ENCODE measurements around the gene PFKL.

The PFKL gene

GRCh38 chr21:44299458-44300261 is at the start of gene PFKL:
Gene PFKL, plus strand, starts transcription at chr21:44300053. Its CDS starts 53 bp downstream, at chr21:44300106.
- DNase-seq (ENCODE audit: low read depth in 4 of 4, low spot score in 1 of 4) = peak; percentile 28 to 59 (median 37)

DNA sequence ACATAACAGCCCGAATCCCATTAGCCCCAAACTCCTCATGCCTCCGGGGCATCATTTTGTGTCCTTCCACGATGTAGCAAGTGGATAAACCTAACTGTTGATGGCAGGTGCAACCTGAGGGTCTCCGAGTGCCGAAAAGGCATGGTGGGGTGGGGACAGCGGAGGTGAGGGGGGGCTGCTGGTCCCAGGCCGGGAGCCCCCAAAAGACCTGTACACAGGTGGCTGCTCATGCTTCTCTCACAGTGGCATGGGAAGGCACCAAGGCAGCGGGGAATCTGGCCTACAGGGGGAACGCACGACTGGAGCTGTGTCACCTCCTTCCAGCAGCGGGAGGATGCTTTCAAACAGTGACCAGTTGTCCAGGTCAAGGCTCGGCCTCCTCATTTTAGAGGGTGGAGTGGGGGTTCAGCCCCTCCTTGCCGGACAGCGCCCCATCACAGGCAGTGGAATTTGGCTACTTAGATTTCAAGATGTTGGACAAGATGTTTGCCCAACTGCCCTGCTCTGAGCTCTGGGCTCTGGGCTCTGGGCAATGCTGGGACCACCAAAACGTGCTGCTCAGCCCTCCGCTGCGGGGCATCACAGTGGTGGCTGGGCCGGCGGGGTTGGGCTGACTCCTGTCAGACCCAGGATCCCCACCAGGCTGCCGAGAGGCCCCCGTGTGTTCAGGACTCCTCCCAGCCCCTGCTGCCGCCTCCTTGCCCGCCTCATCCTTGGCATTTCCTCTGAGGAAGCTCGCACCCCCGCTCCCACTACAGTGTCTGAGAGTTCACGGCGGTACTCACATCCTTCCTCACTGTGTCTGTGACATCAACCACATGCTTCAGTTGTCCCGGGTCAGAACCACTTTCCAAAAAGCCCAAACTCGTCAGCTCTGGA is 45.8 kb upstream of the PFKL start:
- no peak for DNase-seq (ENCODE audit: low read depth in 4 of 4, low spot score in 1 of 4)

DNA sequence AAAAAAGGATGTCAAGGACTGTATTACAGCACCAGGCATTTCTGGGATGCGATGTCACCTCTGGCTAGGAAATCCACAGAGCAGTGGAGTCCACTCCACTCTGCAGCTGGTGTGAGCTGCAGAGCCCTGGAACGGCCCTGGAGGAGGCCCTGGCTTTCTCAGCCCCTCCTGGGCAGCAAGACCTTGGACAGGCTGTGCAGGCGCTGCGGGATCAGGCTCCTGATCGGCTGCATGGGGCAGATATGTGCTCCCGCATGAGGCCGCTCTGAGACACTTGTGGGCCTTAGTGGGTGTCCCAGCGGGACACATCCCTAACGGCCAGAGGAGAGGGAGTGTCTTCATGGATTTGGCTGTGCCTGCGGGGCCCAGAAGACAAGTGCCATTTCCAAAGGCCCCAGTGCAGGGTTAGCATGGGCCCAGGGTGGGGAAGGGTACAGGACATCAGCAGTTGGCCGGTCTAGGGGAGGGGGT is 44.3 kb upstream of the PFKL start:
- no peak for DNase-seq (ENCODE audit: low read depth in 4 of 4, low spot score in 1 of 4)

GRCh38 chr21:44258056-44258725 is 41.7 kb upstream of the PFKL start:
- DNase-seq (ENCODE audit: low read depth in 4 of 4, low spot score in 1 of 4) = no peak

DNA sequence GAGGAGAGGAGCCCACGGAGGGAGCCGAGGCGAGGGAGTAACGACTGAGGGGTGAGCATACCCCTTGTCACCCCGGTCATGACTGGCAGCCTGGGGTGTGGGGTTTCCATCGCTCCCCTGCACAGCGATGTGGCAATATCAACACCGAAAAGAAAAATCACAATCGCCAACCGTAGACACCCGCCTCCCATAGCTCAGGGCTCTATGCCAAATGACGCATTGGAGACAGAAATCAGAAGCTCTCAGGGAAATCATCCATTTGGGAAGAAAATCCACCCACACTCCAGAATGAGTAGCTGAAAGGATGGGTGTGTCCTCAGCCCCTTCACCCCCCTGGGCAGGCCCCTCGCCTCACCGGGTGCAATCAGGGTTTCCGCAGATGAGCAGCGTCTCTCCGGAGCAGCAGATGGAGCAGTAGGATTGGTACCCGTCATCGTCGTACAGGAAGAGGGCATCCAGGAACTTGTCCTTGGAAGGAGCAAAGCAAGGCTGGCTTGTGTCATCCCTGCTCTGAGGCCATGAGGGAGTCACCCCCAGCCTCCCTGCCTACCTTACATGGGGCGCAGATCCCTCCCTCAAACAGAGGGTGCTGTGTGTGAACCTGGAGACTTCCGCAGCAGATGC is 40.7 kb upstream of the PFKL start:
- DNase-seq (ENCODE audit: low read depth in 4 of 4, low spot score in 1 of 4) = no peak

- no peak for DNase-seq (ENCODE audit: low read depth in 4 of 4, low spot score in 1 of 4)
Observed at GRCh38 chr21:44260066-44260465, 39.8 kb upstream of the PFKL start.

- DNase-seq (ENCODE audit: low read depth in 4 of 4, low spot score in 1 of 4) = no peak
Observed at GRCh38 chr21:44260791-44261631, 38.8 kb upstream of the PFKL start.

DNA sequence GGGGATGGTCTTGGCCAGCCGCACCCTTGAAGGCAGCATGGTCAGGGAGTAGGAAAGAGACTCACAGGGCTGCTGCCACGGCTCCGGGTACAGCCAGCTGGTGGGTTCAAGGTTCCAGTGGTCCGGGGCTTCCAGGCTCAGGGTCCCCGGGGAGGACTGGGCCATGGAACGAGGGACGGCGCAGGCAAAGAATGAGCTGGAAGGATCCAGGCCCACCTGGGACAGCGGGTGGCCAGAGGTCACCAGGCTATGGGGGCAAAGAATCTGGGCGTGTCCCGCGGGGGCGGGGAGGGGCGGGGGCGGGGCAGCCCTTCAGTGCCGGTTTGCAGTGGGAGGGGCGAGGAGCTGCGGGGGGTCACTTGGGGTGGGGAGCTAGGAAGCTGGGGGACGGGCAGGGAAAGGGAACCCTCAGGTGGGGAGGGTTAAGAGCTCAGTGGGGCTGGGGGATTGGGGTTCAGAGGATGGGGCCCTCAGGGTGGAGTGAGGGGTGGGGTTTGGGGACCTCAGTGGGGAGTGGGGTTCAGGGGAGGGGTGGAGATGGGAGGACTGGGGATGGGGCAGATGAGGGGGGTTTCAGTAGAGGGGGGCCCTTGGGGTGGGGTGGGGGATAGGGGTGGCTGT is 38.1 kb upstream of the PFKL start, which contains the start of gene DNMT3L:
Gene DNMT3L, minus strand, starts transcription at position 223 of the 621 bp plus-strand sequence. CDS start 638 bp downstream, outside the sequence.
- no peak for DNase-seq (ENCODE audit: low read depth in 4 of 4, low spot score in 1 of 4)

DNA sequence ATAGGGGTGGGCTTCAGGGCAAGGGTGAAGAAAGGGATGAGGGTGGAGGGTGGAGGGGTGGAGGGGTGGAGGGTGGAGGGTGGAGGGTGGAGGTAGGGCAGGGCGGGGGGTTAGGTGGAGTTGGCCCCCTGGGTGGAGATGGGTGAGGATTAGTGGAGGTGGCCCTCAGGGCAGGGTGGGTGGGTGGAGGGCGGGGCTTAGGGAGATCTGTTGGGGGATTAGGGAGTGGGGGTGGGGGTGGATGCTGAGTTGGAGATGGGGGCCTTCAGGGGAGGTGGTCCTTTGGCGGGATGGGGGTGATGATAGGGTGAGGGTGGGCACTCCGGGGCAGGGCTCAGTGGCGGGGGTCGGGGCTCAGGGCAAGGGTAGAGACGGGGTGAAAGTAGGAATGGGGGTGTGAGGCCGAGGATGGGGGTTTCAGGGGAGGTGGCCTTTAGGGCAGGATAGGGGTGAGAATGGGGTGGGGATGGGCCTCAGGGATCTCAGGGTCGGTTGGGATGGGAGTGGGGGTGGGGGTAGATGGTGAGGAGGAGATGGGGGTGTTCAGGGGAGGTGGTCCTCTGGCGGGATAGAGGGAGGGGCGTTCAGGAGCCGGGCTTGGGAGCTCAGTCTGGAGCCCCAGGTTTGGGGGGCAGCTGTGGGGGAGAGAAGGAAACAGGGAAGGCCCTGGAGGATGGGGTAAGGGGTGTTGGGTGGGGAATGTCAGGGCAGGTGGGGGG is 37.4 kb upstream of the PFKL start:
- DNase-seq (ENCODE audit: low read depth in 4 of 4, low spot score in 1 of 4) = no peak

DNA sequence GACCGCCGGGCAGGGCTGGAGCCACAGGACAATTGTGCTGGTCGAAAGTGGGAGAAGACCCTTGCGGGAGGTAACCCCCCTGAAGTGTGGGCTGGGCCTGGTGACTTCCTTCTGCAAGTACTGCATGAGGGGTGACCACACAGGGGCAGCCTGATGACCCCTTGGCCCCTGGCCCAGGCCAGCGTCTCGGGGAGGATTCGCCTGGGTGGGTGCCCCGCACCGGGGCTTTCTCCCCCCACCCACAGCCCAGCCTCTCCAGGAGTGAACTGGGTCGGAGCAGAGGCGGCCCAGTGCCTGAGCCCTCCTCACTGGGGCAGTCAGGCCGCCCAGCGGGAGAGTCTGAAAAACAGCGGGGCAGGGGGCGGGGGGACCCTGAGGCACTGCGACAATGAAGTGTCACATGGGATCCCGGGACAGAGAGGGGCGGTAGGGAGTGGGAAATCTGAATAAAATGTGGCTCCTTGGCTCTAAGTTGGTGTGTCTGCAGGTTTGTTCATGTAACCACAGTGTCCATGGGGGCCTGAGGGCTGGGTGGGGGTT is 36.6 kb upstream of the PFKL start:
- no peak for DNase-seq (ENCODE audit: low read depth in 4 of 4, low spot score in 1 of 4)

DNA sequence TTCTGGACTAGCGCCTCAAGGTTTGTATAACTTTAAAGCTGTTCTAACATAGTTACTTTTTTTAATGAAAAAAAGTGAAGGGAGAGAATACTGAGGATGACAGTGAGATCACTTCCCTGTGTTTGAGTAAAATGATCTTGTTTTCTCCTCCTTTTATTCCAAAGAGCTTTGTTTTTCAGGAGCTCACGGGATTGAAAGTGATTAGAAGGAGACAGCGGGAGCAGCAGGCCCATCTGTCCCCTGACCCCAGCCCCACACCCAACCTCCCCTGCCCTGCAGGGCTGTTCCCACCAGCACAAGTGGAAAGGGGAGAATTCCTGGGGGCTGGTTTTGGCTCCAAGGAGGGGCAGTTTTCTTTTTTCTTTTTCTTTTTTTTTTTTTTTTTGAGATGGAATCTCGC is 36.1 kb upstream of the PFKL start:
- no peak for DNase-seq (ENCODE audit: low read depth in 4 of 4, low spot score in 1 of 4)

DNA sequence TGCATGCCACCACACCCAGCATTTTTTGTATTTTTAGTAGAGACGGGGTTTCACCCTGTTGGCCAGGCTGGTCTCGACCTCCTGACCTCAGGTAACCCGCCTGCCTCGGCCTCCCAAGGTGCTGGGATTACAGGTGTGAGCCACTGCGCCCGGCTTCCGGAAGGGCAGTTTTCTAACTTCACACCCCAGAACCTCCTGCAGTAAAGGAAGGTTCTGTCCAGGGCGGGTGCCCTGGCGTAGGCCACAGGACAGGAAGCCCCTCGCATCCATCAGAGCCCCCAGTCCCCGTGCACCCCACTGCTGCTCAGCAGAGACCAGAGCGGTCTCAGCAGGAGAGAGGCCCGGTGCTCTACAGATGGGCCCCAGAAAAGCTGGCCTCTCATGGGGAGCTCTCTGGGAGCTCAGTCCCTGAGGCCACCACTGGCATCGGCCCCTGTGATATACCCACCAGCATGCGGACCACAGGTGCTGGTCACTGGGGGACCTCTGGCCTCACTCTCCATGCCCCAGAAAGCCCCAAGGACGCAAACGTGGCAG is 34.1 kb upstream of the PFKL start:
- DNase-seq (ENCODE audit: low read depth in 4 of 4, low spot score in 1 of 4) = no peak

DNA sequence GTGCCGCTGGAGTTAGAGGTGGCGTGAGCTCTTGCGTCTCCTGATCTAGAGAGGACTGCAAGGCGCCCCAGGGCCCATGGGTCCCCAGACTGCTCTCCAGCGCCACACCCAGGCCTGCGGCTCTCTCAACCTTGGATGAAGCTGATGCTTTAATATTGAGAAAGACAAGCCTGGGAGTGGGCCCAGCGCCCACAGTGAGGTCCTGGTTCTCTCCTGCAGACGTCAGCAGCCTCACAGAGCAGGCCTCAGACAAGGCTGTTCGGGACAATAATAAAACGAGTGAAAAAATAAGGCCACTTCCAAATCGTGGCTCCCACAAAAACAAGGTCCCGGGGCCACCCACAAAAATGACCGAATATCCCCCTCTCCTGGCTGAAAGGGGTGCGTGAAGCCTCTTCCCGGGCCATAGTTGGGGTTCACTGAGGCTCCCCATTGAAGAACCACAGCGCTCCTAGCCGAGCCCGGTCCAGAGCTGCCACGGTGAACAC is 32.2 kb upstream of the PFKL start:
- no peak for DNase-seq (ENCODE audit: low read depth in 4 of 4, low spot score in 1 of 4)

- DNase-seq (ENCODE audit: low read depth in 4 of 4, low spot score in 1 of 4) = no peak
Observed at GRCh38 chr21:44269090-44269489, 30.8 kb upstream of the PFKL start.

GRCh38 chr21:44271558-44272283 is 28.1 kb upstream of the PFKL start:
- DNase-seq (ENCODE audit: low read depth in 4 of 4, low spot score in 1 of 4) = no peak

GRCh38 chr21:44272284-44272858 is 27.5 kb upstream of the PFKL start:
- no peak for DNase-seq (ENCODE audit: low read depth in 4 of 4, low spot score in 1 of 4)

GRCh38 chr21:44273046-44273445 is 26.8 kb upstream of the PFKL start:
- no peak for DNase-seq (ENCODE audit: low read depth in 4 of 4, low spot score in 1 of 4)

Data from stimulated activated CD4-positive, alpha-beta T cell treated with anti-CD3 and anti-CD28 coated beads, Interleukin-1b, Interleukin-23, amount 100 ng/mL, for 24 hours (primary cell).